Ovary (tissue), 9 donors: Measurements from ENCODE around the gene TXNDC2. TPM values are rescaled to one million over a fixed set of nuclear protein-coding genes. Genes with fewer than 3 reads are reported as not detected.
"Not testable (repeated sequence)": the region's sequence is repeated elsewhere in the genome, so short reads cannot be mapped to it uniquely, and the experiment has no call there.

ENCODE experiments used
- DNase-seq, 5 donors: peaks; one replicate each; pipeline ENCODE4 v3.0.0-alpha.2; 2019 to 2020
- H3K27ac ChIP-seq, 2 donors: fragments of 200-600 bp; one replicate each; pipeline versions ENCODE4 v1.5.1 to v1.8.0; 2019 to 2022
- H3K27me3 ChIP-seq: fragments of 200-600 bp; one replicate; pipeline ENCODE4 v1.8.0; 2022
- H3K36me3 ChIP-seq: fragments of 200-600 bp; sonication (generic); one replicate; pipeline ENCODE4 v1.5.1; 2019
- H3K4me1 ChIP-seq: one replicate; pipeline ENCODE4 v1.8.1; 2013; ENCODE audit warnings: mild to moderate bottlenecking, moderate library complexity; ENCODE audit not compliant: insufficient read depth
- H3K4me3 ChIP-seq: fragments of 200-600 bp; sonication (generic); one replicate; pipeline ENCODE4 v1.5.1; 2017
- H3K9me3 ChIP-seq, 2 donors: fragments of 200-600 bp in 1 of 2; sonication (generic) in 1 of 2; one replicate each; pipeline versions ENCODE4 v1.5.1 to v1.8.1; 2013 to 2019; ENCODE audit warnings: mild to moderate bottlenecking in 1 of 2, moderate library complexity in 1 of 2
- EP300 ChIP-seq: sonication (generic); formaldehyde crosslinking; IDR thresholded peaks from one replicate; pipeline ENCODE4 v1.6.1; 2017; ENCODE audit warnings: antibody characterized with exemption
- POLR2A ChIP-seq: fragments of 450-650 bp; IDR thresholded peaks from one replicate; pipeline ENCODE4 v1.6.1; 2017; ENCODE audit warnings: antibody characterized with exemption, mild to moderate bottlenecking, moderate library complexity
- WGBS, 3 donors: extraction: QIAGEN DNeasy Blood & Tissue Kit in 1 of 3; methylation state at CpG; one replicate each; pipeline versions ENCODE4 v1.1.5 to v1.1.7; 2013 to 2017; 5-methylcytosine and 5-hydroxymethylcytosine counted together
- intact Hi-C, 4 donors: fragments of 100-400 bp; cut with DNase I; formaldehyde crosslinking; loops; one replicate each; pipeline versions ENCODE4 v1.11.0 to v1.15.1; 2022 to 2023
- polyA plus RNA-seq, 2 donors: library from polyadenylated mRNA; stranded (reverse); fragments of 200-250 nt in 1 of 2; fragments of 350-450 nt in 1 of 2; fragmentation: Illumina TruSeq in 1 of 2; extraction: RNeasy Lipid Tissue Mini Kit (QIAGEN cat#74804) in 1 of 2; gene quantifications; one replicate each; pipeline ENCODE4 v1.2.3, GENCODE V29; 2013 to 2014
- total RNA-seq, 7 donors: library from RNA; depleted of rRNA in 2 of 7; stranded (reverse); fragments of >200 nt in 2 of 7; fragmentation: NEBNext Ultra II Directional in 3 of 7; extraction: Animal tissue kit (Norgen Biotek cat#: 25700) in 3 of 7; gene quantifications; one replicate each; pipeline versions ENCODE4 v1.1.0 to v1.2.4, GENCODE V29; 2016 to 2023
- TF ChIP-seq, protein P1 (sequence below), 3 donors: fragments of 450-650 bp in 2 of 3; fragments of 200-600 bp in 1 of 3; IDR thresholded peaks; one replicate each; pipeline versions ENCODE4 v1.5.1 to v1.8.0; 2016 to 2022; ENCODE audit warnings: antibody characterized with exemption in 3 of 3, mild to moderate bottlenecking in 1 of 3
- donor health status: DM: no; HTN: no; CAD: no; lungs with moderate emphysema.
- donor health status: DM: no; HTN: no; CAD: no.
- donor health status: Bipolar disorder and iron deficiency.
- donor health status: DM: yes; HTN: yes; CAD: no.
- donor health status: DM: no; HTN: no; CAD: no.
- donor health status: DM: yes; HTN: yes; CAD: no.

TXNDC2 gene
- total and polyA plus RNA-seq, 9 donors: 0.10 to 0.91 (median 0.36) TPM; not detected in 1

DNA sequence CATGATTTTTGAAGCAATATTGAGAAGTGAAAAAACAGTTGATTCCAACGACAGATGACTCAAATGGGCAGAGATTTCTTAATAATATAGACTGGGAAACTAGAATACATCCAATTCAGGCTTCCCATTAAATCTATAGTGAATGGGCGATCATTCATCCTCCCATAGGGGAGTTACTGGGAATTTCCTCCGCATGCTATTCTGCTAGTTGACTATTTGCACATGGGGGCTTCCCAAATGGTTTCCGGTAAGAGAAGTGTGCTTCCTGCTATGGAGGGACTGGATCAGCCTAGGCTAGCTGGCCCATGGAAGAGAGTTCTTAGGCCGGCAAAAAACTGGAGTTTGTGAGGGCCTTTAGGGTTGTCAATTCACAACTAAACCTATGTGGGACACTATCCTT is 25.5 kb downstream of the TXNDC2 start:
- H3K9me3 ChIP-seq: no peaks in the 10 kb centered on the region
- H3K36me3 ChIP-seq: no peaks in the 10 kb centered on the region
- H3K4me1 ChIP-seq: no peaks in the 10 kb centered on the region
- no peak overlapping the region for H3K4me3 ChIP-seq
- 92 to 96% (median 96%) methylated on average over 5 of the region's 5 CpGs for WGBS, 3 donors
- intact Hi-C loops: loop anchor here in 1 of 4 donors (10.0 kb wide), 1 partner anchor 206 kb away; the partner anchor contains the start of gene RAB31
- DNase-seq: no peak
- TF ChIP-seq EP300: no peak
- TF ChIP-seq POLR2A: no peak
- TF ChIP-seq, protein P1, sequence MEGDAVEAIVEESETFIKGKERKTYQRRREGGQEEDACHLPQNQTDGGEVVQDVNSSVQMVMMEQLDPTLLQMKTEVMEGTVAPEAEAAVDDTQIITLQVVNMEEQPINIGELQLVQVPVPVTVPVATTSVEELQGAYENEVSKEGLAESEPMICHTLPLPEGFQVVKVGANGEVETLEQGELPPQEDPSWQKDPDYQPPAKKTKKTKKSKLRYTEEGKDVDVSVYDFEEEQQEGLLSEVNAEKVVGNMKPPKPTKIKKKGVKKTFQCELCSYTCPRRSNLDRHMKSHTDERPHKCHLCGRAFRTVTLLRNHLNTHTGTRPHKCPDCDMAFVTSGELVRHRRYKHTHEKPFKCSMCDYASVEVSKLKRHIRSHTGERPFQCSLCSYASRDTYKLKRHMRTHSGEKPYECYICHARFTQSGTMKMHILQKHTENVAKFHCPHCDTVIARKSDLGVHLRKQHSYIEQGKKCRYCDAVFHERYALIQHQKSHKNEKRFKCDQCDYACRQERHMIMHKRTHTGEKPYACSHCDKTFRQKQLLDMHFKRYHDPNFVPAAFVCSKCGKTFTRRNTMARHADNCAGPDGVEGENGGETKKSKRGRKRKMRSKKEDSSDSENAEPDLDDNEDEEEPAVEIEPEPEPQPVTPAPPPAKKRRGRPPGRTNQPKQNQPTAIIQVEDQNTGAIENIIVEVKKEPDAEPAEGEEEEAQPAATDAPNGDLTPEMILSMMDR (IDR thresholded peaks at IDR 0.05): no peak
- no peak overlapping the region for H3K27ac ChIP-seq
- H3K27me3 ChIP-seq: no peaks in the 10 kb centered on the region

GRCh38 chr18:9912285-9912684 is 26.5 kb downstream of the TXNDC2 start:
- H3K4me1 ChIP-seq, DNase-seq, H3K27me3 ChIP-seq, H3K4me3 ChIP-seq, H3K36me3 ChIP-seq, H3K27ac ChIP-seq, H3K9me3 ChIP-seq: not testable (repeated sequence)
- intact Hi-C loops: loop anchor here in 1 of 4 donors (10.0 kb wide), 1 partner anchor 207 kb away; the partner anchor contains the start of gene RAB31
- WGBS, 3 donors: 93 to 100% (median 96%) methylated on average over 1 of the region's 1 CpG

DNA sequence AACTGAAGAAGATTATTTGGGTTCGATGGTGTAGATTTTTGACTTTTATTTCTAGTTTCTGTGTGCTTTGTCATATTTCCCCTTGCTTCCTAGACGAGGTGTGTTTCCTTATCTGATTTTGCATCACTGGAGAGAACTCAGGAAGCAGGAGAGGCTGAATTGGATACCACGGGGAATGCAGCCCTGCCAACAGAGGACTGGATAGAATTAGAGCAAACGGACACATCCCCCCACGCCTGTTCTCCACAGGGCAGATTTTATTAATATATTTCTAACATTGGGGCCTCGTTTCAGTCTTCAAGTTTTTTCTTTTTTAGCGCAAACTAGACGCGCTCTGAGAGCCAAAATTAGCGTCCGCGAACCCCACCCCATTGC is 27.4 kb downstream of the TXNDC2 start:
- intact Hi-C loops: loop anchor here in 1 of 4 donors (10.0 kb wide), 1 partner anchor 208 kb away; the partner anchor contains the start of gene RAB31
- Histone ChIP-seq H3K9me3 (no peaks in the 10 kb centered on the region), H3K4me3 (peak overlapping the region; percentile 67), H3K4me1 (peaks cover 4% of the 10 kb centered on the region), H3K27me3 (no peaks in the 10 kb centered on the region), H3K36me3 (no peaks in the 10 kb centered on the region), H3K27ac (peak overlapping the region; percentile 99 to 100)
- TF ChIP-seq POLR2A: no peak
- no peak for TF ChIP-seq EP300
- TF ChIP-seq, protein P1 (IDR thresholded peaks at IDR 0.05): no peak
- WGBS, 3 donors: 5 to 10% (median 7%) methylated on average over 12 of the region's 12 CpGs
- no peak for DNase-seq

DNA sequence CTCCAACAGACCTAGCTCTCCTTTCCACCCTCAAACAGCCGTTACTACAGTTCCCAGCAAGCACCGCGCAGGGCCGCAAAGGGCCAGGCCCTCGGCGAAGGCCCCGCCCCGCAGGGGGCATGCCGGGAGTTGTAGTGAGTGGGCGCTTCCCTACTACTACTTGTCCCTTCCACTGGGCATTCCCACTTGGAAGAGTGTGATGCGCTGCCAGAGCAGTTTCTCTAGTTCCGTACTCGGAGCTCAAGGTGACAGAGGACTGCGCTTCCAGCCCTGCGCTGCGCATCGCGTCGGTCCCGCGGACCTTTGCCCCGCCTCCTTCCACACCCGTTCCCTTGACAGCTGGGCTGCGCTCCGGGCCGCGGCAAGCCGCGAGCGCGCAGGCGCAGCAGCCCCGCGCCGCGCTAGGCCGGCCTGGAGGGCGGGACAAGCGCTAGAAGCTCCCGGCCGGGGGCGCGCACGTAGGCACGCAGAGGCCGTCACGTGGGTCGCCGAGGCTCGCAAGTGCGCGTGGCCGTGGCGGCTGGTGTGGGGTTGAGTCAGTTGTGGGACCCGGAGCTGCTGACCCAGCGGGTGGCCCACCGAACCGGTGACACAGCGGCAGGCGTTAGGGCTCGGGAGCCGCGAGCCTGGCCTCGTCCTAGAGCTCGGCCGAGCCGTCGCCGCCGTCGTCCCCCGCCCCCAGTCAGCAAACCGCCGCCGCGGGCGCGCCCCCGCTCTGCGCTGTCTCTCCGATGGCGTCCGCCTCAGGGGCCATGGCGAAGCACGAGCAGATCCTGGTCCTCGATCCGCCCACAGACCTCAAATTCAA is 28.0 kb downstream of the TXNDC2 start, which contains the start of gene VAPA:
Gene VAPA (plus strand): TSS at position 491 of the 808 bp plus-strand sequence. CDS start 241 bp downstream, at position 732.
- H3K9me3 ChIP-seq: no peaks in the 10 kb centered on the region
- intact Hi-C loops: loop anchor here in 1 of 4 donors (10.0 kb wide), 1 partner anchor 209 kb away; the partner anchor contains the start of gene RAB31
- H3K4me3 ChIP-seq: peak within 1 kb of the TSS; percentile 67
- H3K27ac ChIP-seq: peak within 1 kb of the TSS; percentile 99 to 100
- peaks cover 4% of the 10 kb centered on the region for H3K4me1 ChIP-seq
- no peaks in the 10 kb centered on the region for H3K36me3 ChIP-seq
- peak; percentile 94 to 97 (median 95) for DNase-seq
- TF ChIP-seq POLR2A (peak; percentile 99), EP300 (no peak)
- H3K27me3 ChIP-seq: no peaks in the 10 kb centered on the region
- 0 to 1% (median 0%) methylated on average over 50 to 87 of the region's 87 CpGs for WGBS, 3 donors

DNA sequence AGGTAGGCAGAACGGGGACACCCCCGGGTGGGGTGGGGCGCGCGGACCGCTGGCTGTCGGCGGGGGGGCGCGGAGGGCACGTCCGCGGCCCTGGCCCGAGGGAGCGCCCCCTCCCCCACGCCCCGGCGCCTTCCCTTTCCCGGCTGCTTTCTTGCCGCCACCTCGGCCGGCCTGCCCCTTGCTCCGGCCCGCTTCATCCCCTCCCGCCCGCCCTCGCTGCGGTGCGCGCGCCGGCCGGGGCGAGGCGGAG is 28.5 kb downstream of the TXNDC2 start:
- H3K9me3 ChIP-seq: no peaks in the 10 kb centered on the region
- no peaks in the 10 kb centered on the region for H3K27me3 ChIP-seq
- H3K27ac ChIP-seq: peak overlapping the region; percentile 99 to 100
- peak overlapping the region; percentile 67 for H3K4me3 ChIP-seq
- intact Hi-C loops: loop anchor here in 1 of 4 donors (10.0 kb wide), 1 partner anchor 209 kb away; the partner anchor contains the start of gene RAB31
- 0 to 1% methylated on average over 8 to 35 of the region's 35 CpGs; no CpG with 5 or more reads in 1 of the 3 donors for WGBS, 3 donors
- TF ChIP-seq POLR2A (no peak), EP300 (no peak)
- TF ChIP-seq, protein P1 (IDR thresholded peaks at IDR 0.05): no peak
- H3K4me1 ChIP-seq: peaks cover 7% of the 10 kb centered on the region
- no peaks in the 10 kb centered on the region for H3K36me3 ChIP-seq
- DNase-seq: no peak
